ENCODE data around the gene OR10G2.

Gene OR10G2

GRCh38 chr14:21668377-21668776 lies 33.6 kb upstream of the OR10G2 start:
- TF ChIP-seq, protein P1, sequence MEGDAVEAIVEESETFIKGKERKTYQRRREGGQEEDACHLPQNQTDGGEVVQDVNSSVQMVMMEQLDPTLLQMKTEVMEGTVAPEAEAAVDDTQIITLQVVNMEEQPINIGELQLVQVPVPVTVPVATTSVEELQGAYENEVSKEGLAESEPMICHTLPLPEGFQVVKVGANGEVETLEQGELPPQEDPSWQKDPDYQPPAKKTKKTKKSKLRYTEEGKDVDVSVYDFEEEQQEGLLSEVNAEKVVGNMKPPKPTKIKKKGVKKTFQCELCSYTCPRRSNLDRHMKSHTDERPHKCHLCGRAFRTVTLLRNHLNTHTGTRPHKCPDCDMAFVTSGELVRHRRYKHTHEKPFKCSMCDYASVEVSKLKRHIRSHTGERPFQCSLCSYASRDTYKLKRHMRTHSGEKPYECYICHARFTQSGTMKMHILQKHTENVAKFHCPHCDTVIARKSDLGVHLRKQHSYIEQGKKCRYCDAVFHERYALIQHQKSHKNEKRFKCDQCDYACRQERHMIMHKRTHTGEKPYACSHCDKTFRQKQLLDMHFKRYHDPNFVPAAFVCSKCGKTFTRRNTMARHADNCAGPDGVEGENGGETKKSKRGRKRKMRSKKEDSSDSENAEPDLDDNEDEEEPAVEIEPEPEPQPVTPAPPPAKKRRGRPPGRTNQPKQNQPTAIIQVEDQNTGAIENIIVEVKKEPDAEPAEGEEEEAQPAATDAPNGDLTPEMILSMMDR (IDR thresholded peaks at IDR 0.05; ENCODE audit: extremely low read depth, missing control alignments), result no peak
- DNase-seq (ENCODE audit: low spot score), result no peak

DNA sequence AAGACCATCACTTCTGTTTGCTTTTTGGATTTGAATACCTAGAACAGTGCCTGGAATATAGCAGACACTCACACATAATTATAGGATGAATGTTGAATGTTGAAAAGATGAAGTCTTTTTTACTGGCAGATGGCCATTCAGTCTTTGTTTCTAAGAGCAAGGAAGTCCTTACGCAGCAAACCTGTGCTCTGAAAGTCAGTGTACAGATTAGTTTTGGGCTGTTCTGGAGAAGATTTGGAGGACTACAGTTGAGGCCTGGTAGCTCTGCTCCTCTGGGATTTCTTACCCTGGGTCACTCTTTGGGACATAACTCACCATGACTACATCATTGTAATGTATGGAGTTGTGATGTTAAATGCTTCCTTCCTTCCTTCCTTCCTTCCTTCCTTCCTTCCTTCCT lies 22.2 kb upstream of the OR10G2 start:
- no peak for DNase-seq (ENCODE audit: low spot score)
- TF ChIP-seq, protein P1 (IDR thresholded peaks at IDR 0.05; ENCODE audit: extremely low read depth, missing control alignments), result no peak

- TF ChIP-seq, protein P1 (IDR thresholded peaks at IDR 0.05; ENCODE audit: extremely low read depth, missing control alignments), result no peak
- no peak for DNase-seq (ENCODE audit: low spot score)
Observed at GRCh38 chr14:21654215-21654614, 19.5 kb upstream of the OR10G2 start.

- TF ChIP-seq, protein P1 (IDR thresholded peaks at IDR 0.05; ENCODE audit: extremely low read depth, missing control alignments), result no peak
- DNase-seq (ENCODE audit: low spot score), result no peak
Observed at GRCh38 chr14:21653331-21653885, 18.7 kb upstream of the OR10G2 start, which contains the start of gene OR4E2. OR4E2 (plus strand) TSS chr14:21653835; CDS start chr14:21665083, 11,248 bp downstream.

- no peak for DNase-seq (ENCODE audit: low spot score)
- TF ChIP-seq, protein P1 (IDR thresholded peaks at IDR 0.05; ENCODE audit: extremely low read depth, missing control alignments), result no peak
Observed at GRCh38 chr14:21652209-21652808, 17.6 kb upstream of the OR10G2 start.

DNA sequence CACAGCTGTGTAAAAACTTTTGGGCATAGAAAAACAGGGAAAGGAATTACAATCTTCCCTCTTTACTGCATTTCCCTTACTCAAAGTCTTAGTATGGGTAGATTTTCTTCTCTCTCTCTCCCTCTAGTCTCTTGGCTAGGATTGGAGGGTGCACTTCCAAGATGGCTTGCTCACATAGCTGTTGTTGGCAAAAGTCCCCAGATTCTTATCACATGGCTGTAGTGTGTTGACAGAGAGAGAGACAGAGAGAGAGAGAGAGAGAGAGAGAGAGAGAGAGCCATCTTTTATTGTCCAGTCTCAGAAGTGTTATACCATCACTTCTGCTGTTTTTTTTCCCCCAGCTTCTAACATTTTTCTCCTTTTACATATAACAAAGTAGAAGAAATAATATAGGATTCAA lies 12.6 kb upstream of the OR10G2 start:
- no peak for DNase-seq (ENCODE audit: low spot score)
- TF ChIP-seq, protein P1 (IDR thresholded peaks at IDR 0.05; ENCODE audit: extremely low read depth, missing control alignments), result no peak

- DNase-seq (ENCODE audit: low spot score), result no peak
- TF ChIP-seq, protein P1 (IDR thresholded peaks at IDR 0.05; ENCODE audit: extremely low read depth, missing control alignments), result no peak
Observed at GRCh38 chr14:21643407-21643806, 8.7 kb upstream of the OR10G2 start.
